GM23248 (cell line): ENCODE data around the gene KRT79.

Experiments used
- EZH2 ChIP-seq: fragments of 200-600 bp; sonication (generic); IDR thresholded peaks from 2 replicates; pipeline ENCODE4 v1.6.1; 2018; ENCODE audit warnings: antibody characterized with exemption, mild to moderate bottlenecking; ENCODE audit not compliant: insufficient read depth, poor library complexity, severe bottlenecking
- EZH2phosphoT487 ChIP-seq: fragments of 200-600 bp; sonication (generic); IDR thresholded peaks from 2 replicates; pipeline ENCODE4 v1.6.1; 2018; ENCODE audit warnings: antibody characterized with exemption, moderate library complexity, mild to moderate bottlenecking, low read depth; ENCODE audit not compliant: insufficient read depth

DNA sequence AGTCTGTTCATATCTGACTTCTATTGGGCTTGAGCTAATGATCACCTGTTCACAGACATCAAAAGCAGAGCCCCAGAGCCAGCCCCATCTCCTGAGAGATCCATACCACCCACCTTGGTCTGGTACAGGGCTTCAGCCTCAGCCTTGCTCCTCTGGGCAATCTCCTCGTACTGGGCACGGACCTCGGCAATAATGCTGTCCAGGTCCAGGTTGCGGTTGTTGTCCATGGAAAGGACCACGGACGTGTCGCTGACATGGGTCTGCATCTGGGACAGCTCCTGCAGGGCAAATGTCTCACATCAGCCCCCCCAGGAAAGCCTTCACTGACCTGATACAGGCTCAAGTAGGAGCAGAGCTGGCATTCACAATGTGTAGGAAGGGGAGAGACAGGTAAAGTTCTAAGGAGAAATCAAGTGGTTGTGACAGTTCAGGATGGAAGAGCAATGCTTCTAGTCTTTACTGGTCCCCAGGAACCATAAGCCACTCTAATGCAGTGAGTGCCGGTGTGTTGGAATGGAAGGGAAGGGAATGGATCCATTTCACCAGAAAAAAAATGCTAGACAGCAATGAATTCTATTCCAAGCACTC is 25.4 kb downstream of the KRT79 start:
- TF ChIP-seq EZH2phosphoT487 (no peak), EZH2 (no peak)
